DMS 273 treated with DMSO at 0.1 percent for 48 hours (cell line): ENCODE measurements around the gene MTCL1.

Experiments used
- DNase-seq: peaks from one replicate; lab custom pipeline; 2025; lab: John Stamatoyannopoulos, UW

MTCL1 gene

DNA sequence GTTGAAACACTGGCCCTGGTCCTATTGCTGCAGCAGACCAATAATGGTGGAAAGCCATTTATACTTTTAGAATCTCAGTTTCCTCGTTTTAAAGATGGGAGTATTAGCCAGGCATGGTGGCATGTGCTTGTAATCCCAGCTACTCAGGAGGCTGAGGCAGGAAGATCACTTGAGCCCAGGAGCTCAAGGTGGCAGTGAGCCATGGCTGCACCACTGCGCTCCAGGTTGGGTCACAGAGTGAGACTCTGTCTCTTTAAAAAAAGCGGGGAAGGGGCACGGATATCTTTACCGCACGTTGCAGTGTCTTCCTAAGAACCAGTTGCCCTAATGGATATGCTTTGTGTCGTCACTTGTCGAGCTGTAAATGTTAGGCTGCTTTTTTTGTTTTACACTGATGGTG is 8.3 kb downstream of the MTCL1 start:
- DNase-seq: no peak

DNA sequence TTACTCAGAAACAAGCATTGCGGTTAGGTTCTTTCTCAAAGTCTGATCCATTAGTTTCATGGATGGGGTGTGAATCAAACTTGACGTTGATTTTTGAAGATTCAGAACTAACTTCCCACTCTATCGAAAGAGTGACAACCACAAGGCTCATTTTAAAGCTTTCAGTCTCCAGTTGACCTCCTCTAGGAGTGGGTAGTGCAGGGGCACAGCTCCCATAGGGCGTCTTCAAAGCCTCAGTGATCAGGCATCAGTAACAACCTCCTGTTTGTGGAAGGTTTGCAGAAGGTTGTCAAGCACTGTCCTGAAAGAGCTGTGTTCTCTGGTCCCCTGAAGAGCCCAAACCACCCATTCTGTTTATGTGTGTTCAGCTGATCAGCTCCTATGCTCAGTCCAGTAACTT is 10.2 kb downstream of the MTCL1 start:
- no peak for DNase-seq

DNA sequence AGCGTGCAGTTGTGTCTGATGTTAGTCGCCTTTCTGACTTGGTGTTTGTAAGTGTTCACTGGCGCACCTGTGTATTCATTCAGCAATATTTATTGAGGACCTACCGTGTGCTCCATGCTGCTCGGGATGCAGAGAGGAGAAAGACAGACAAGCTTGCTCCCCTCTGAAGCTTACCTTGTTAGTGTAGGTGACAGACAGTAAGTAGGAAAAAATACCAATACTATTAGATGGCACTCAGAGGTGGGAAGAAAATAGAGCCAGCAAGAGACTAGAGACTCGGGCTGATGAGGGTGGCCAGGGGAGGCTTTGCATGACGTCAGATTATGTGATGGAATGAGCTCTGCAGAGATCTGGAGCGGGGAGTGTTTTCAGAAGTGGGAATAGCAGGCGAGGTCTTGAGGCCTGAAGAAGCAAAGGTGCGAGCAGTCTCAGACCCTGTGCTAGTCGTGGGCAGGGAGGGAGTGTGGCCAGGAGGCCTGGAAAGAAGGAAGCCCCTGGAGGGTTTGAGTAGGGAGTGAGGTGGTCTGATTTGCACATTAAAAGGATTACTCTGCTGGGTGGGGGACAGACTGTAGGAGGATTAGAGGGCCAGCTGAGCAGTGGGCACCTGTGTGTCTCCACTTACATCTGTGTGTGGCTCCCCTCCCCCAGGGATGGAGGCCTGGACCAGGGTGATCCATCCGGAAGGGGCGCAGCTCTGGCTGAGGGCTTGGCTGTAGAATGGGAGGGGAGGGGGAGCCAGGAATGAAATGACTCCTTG is 11.8 kb downstream of the MTCL1 start:
- DNase-seq: no peak

DNA sequence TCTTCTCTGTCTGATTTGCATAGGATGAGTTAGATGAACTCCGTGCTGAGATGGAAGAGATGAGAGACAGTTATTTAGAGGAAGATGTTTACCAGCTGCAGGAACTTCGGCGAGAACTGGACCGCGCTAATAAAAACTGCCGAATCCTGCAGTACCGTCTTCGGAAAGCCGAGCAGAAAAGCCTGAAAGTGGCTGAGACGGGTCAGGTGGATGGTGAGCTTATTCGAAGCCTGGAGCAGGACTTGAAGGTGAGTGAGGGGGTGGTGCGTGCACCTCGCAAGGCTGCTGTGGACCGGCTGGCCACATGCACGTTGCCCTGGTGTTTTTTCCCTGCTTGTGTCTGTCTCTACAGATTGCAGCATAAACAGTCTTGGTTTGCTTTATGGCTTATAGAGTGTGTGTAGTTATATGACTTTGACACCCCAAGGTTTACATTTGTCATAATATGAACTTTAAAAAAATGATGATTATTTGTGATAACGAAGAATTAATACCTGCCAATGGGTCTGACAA is 13.1 kb downstream of the MTCL1 start:
- no peak for DNase-seq

DNA sequence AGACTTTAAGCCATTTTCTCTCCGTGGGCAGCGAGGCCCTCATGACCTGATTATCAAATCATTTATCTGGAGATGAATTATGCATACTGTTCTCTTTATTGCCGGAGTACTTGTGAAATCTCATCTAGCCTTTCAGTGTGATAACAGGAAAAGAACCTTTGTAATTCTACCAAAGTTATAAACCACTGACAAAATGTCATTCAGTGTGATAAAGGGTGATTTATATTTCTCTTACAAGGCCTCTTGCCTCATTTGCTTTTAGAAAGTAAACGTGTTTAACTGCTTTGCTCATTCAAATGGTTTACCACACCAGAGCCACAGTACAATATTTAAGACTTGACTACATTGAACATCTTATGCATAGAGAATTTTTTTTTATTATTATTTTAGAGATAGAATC is 13.8 kb downstream of the MTCL1 start:
- DNase-seq: no peak

DNA sequence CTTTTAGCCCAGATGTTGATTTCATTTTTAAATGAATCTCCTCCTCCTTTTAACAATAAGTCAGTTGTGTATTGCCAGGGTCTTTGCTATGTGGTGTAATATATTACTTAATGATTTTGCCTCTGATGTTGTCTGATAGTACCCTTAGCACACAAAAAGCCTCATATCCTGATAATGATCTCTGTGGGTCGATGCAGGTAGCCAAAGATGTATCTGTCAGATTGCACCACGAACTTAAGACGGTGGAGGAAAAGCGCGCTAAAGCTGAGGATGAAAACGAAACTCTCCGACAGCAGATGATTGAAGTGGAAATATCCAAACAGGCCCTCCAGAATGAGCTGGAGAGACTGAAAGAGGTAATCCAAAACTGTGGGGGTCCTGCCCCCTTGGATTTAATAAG is 14.8 kb downstream of the MTCL1 start:
- no peak for DNase-seq

DNA sequence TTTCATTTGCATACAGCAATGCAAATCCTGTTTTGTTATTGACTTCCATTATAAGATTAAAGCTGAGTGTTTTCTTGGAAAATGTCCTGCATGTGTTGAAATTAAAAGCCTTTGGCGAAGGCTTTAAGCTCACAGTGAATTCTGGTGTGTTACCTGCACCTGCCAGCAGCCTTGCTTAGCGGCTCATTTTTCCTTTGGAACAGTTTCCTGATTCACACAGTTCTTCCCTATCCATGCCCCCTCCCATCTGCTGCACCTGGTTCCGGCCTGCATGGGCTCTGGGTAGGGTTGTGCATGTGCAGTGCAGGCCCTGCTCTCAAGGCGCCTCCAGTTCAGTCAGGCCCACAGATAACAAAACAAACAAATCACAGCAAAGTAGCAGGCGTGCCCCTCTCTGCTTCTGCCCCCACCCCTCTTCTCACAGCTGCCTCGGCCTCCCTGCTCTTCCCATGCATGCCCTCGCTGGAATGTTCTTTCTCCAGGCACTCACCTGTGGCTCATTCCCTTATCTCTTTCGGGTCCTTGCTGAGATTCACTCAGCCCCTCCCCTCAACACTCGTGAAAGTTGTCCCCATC is 15.8 kb downstream of the MTCL1 start:
- DNase-seq: no peak

DNA sequence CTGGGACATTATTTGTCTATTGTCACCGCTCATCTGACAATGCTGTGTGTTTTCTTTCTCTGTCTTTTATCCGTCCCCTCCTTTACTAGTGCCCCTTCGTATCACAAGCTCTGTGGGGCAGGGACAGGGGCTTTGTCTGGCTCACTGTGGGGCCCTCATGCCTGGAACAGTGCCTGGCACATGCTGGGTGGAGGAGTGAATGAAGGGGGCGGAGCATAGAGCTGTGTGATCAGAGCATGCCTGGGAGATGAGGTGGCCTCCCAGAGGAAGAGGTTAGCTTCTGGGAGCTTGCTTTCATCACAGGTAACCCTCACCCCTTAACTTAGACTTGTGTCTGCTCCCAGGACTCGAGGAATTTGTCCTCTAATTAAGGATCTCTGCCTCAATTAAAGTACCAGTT is 16.4 kb downstream of the MTCL1 start:
- no peak for DNase-seq

DNA sequence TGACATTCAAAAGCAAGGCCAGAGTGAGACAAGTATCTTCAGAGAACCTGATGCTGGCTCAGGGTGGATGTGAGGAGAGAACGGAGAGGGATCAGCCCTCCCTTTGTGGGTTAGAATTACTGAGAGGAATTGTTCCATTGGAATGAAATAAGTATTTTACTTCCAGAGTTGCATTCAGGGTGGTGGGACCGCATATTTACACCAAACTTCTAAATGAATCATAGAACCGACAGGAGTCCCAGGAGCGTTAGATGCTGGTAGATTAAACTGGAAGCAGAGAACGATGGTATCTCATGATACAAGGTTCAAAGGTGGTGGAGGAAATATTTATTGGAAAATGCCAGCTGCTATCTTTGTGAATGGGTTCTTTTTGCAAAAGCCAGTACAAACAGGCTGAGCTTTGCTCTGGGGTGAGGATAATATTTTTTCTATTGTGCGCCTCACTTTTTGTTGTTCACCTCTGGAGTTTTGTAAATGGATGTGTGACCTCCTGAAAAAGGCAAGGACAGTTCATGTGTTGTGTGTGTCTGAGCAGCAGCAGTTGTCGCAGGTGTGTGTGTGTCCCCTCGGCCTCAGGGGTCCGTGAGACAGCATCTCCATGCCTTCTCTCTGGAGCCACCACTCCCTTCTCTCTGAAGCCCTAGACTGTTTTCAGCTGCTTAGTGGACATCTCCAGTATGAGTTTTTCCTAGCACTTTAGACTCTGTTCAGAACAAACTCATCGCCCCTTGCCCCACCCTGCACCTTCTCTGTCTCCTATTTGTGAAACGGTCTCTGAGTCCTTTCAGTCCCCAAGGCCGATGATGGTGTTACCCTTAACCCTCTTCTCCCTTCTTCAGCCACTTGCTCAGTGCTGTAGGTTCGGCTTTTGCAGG is 17.8 kb downstream of the MTCL1 start:
- DNase-seq: no peak

DNA sequence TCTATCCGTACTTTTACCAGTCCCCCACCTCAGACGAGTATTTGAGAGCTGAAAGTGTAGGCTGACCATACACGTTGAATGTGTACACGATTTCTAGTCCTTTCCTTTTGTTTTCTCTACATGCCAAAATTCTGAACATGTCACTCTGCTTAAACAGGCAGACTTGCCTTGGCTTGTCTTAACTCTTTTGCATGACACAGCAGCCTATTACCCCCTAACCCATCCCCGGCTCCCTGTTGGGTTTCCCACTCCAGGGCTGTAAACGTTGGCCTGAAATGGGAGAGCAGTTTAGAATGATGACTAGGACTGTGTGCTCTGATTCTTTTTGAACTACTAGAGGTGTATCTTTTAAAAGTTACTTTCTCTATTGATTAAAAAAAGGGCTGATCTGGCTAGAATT is 19.1 kb downstream of the MTCL1 start:
- no peak for DNase-seq

DNA sequence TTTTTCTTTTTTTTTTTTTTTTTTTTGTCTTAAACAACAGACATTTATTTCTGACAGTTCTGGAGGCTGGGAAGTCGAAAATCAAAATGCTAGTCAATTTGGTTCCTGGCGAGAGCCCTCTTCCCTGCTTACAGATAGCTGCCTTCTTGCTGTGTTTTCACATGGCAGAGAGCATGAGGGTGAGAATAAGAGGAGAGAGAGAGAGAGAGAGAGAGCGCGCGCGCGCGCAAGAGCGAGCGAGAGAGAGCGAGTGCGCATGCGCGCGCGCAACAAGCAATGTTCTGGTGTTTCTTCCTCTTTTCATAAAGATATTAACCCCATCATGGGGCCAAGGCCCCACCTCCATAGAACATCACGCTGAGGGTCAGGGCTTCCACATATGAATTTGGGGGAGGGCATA is 20.9 kb downstream of the MTCL1 start:
- no peak for DNase-seq

DNA sequence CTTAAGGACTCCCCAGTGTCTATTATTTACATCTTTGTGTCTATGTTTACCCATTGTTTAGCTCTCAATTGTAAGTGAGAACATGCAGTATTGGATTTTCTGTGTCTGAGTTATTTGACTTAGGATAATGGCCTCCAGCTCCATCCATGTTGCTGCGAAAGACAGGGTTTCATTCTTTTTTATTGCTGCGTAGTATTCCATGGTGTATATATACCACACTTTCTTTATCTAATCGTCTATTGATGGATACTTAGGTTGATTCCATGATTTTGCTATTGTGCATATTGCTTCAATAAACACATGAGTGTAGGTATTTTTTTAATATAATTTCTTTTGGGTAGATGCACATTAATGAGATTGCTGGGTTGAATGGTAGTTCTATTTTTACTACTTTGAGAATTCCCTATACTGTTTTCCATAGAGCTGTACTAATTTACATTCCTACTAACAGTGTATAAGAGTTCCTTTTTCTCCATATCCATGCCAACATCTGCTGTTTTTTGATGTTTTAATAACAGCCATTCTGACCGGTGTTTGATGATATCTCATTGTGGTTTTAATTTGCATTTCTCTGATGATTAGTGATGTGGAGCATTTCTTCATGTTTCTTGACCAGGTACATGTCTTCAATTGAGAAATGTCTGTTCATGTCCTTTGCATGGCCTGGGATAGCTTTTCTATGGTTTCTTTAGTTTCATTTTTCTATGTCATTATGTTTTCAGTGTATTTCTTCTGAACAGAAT is 21.8 kb downstream of the MTCL1 start:
- no peak for DNase-seq

DNA sequence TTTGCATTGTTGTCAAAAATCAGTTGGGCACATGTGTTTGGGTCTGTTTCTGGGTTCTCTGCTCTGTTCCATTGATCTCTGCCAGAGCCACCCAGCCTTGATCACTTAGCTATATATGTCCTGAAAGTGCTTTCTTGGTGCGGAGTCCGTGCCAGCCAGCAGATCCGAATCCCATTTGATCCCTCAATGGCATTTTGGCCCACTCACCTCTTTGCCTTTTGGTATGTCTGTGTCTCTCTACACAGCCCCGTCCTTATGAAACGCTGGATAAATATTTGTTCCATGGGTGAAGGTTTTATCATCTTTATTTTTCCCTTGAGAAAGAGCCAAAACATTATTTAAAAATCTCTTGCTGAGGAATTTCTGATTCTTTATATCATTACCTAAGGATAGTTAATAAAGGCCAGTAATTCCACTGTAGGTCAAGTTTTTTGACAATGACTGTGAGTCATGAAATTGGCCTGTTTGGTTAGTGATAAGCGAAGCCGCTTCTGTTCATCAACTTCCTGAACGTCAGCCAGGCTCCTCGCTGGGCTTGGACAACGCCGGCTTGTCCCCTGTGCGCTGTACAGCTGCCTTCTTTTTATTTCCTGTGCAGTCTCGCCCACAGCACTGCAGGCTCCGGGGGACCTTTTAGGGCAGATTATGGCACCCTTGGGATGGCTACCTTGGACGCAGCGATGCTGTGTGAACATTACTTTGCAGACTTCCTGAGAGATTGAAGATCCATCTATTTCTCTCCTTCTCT is 24.9 kb downstream of the MTCL1 start:
- DNase-seq: no peak

DNA sequence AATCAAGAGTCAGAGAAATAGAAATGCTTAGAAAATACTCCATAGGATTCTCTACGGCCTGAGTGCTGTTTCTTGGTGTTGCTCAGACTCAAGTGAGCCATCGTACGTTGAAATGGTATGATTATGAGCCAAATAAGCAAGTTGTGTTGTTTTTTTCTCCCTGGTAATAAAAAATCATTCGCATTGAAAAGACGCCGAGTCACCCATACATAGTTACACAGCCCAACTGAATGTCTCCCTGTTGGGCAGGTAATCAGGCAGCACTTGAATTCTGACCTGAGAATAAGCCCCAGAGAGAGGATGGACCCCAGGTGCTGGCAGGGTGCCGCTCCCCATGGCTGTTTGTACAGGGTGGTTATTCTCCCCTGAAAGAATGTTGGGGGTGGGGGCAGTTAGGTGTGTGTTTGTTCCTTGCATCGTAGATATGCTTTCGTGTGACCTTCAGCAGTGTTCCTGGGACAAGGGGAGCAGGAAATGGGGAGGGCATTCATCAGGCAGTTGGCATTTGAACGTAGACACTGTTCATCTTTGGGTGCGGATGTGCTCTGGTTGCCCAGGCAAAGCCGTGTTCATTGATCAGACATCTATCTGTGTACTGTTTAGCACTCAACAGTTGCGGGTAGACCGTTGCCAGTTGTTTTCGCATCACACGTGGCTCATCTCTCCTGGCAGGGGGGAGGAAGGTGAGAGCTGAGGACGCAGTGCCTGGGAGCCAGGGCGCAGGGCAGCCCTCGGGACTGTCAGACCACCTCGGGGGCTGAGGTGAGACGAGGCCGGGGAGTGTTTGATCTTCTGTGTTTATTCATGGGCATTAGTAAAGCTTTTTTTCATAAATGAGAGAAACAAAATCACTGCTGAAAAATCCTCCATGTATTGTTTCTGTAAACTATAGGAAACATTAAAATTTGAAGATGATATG is 27.3 kb downstream of the MTCL1 start:
- no peak for DNase-seq

DNA sequence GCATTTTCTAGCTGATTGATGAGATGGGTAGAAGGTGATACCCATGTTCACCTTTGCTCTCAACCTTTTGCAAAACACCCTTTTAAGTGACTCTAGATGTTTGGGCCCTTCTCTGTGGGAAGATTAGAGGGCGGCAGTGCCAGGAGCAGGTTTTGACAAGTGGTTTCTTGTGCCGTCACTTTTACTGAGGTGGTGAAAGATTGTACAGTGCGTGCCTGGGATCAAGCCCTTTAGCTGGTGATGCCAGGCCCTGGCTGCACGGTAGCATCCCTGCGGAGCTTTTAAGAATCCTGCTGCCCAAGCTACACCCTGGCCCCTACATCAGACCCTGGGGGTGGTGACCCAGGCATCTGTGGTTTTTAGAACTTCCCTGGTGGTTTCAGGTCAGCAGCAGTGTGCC is 29.1 kb downstream of the MTCL1 start:
- DNase-seq: no peak

DNA sequence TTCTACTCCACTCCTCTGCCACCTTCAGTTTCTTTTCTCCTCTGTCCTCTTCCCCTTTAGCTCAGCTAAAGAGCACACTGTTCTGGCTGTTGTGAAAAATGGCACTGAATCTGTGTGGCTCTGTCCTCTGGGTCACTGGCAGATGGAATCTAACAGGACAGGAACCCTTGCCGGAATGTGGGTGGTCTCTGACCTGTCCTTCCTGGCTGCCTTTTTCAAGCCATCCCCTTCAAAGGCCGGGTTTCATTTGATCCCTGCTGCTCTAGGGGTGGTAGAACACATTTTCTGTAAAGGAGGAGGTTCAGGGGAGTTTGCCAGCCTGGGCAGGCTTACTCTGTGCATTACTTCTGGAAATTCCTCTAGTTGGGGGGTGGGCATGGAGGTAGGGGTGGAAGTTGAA is 29.9 kb downstream of the MTCL1 start:
- no peak for DNase-seq

DNA sequence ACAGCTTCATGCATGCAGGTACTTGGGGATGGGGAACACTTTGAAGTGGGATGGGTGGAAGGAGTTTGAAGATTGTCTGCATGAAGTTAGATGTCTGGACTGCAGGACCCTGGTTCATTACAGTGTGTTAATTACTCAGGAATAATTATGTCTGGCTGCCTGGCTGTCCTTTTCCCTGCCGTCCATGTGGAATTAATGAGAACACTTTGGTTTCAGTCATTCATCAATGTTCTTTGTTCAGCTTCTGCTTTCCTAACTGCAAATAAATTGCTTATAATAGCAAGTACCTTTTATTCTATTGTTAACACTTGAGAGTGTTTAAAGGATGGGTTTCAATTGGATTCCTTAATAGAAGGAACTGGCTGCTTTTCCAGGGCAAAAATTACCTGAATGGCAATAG is 35.8 kb downstream of the MTCL1 start:
- no peak for DNase-seq

DNA sequence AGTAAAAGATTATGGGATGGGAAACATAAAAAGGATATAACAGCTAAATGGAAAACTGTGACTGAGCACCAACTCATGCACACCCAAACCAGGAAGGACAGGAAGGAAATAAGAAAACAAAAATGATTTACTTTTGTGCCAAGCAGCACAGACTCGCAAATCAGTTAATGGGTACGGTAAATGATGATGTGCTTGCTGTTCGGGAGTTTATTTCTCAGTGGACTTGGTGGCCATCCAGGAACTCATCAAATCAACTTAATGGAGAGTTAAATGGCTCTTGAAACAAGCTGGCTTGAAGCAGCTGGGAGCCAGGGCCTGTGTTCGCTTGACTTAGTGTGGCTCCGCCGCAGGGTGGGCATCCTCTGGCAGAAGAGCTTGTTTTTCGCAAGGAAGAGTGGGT is 36.2 kb downstream of the MTCL1 start:
- DNase-seq: no peak

DNA sequence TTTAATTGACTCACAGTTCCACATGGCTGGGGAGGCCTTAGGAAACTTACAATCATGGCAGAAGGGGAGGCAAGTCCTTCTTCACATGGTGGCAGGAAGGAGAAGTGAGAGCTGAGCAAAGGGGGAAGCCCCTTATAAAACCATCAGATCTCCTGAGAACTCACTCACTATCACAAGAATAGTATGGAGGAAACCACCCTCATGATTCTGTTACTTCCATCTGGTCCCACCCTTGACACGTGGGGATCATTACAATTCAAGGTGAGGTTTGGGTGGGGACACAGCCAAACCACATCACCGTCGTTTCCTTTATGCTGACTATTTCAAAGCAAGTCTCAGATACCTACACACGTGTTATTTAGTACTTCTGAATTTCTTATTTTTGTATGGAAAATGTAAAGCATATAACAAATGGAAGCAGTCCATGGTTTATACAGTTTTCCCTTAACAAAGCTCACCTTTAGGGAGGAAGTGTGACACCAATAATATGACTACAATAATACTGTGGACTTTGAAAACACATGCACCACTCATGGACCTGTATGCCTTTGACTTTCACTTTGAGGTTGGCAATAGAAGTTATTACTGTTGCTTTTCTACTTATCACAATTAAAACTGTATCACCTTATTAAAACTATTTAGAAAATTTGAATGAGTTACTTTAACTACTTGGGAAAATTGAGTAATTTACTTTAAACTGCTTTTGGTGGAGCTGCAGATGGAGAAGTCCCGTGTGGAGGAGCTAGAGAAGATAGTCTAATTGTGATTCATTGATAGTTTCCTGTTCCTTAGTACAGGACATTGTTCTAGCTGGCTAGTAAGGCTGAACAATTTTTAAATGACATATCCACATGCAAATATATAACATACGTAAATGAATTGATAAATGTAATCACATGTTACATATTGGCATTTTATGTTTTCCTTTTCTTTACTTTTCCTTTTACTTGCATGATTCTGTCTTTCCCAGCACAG is 37.3 kb downstream of the MTCL1 start:
- DNase-seq: no peak
